ENCODE measurements around the gene TRAF1. TPM values are rescaled to one million over a fixed set of nuclear protein-coding genes. Genes with fewer than 3 reads are reported as not detected.

TRAF1 gene
- total RNA-seq, 4 donors from 2014 or later = 2.6 to 4.9 (median 4.7) TPM

- TF ChIP-seq POLR2A (IDR thresholded peaks at IDR 0.05) (no peak), CTCF (IDR thresholded peaks at IDR 0.05) (no peak)
- DNase-seq (ENCODE audit: low spot score in 2 of 2) = no peak
- intact Hi-C loops (cut with DNase I; ENCODE audit: low total_unique reads) = loop anchor here (5.0 kb wide), 1 partner anchor 69 kb away; no protein-coding TSS in a partner anchor
- no peak overlapping the region for H3K4me3 ChIP-seq (ENCODE audit: low read depth, poor library complexity, severe bottlenecking)
- WGBS, 2 donors = 8% methylated on average over 11 of the region's 11 CpGs
Measured at GRCh38 chr9:120868339-120868675, 58.3 kb downstream of the TRAF1 start.

DNA sequence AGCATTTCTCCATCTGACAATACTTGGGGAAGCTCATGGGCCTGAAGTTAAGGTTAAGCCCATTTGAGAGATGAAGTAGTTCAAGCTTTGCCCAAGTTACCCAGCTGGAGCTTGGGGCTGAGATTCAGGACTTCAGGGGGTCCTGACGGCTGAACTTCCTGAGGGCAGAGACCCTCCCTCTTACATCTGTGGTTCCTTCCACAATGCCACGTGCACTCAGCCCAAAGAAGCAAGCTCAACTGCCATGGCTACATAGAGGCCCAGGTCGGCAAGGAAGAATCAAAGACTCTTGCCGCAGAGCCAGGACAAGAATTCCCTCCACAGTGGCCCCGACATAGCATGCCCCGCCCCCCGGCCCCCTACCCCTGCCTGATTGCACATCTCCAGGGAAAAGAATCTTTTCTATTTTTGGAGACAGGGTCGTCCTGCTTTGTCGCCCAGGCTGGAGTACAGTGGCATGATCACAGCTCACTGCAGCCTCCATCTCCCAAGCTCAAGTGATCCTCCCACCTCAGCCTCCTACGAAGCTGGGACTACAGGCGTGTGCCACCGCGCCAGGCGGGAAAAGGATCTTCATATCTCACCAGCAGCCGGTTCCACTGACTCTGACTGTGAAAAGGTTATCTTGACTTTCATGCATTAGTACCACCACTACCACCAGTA is 58.8 kb downstream of the TRAF1 start:
- DNase-seq (ENCODE audit: low spot score in 2 of 2) = no peak
- intact Hi-C loops (cut with DNase I; ENCODE audit: low total_unique reads) = loop anchor here (5.0 kb wide), 1 partner anchor 69 kb away; no protein-coding TSS in a partner anchor
- H3K4me3 ChIP-seq (ENCODE audit: low read depth, poor library complexity, severe bottlenecking) = no peak overlapping the region
- TF ChIP-seq POLR2A (IDR thresholded peaks at IDR 0.05) (no peak), CTCF (IDR thresholded peaks at IDR 0.05) (no peak)
- 90 to 92% methylated on average over 14 to 15 of the region's 15 CpGs for WGBS, 2 donors

- no peak overlapping the region for H3K4me3 ChIP-seq (ENCODE audit: low read depth, poor library complexity, severe bottlenecking)
- whole genome bisulfite sequencing, 2 donors = 94 to 97% methylated on average over 6 of the region's 6 CpGs
- DNase-seq (ENCODE audit: low spot score in 2 of 2) = no peak
- TF ChIP-seq CTCF (IDR thresholded peaks at IDR 0.05) (no peak), POLR2A (IDR thresholded peaks at IDR 0.05) (no peak)
- intact Hi-C loops (cut with DNase I; ENCODE audit: low total_unique reads) = loop anchor here (5.0 kb wide), 1 partner anchor 71 kb away; no protein-coding TSS in a partner anchor
Measured at GRCh38 chr9:120866651-120867050, 59.9 kb downstream of the TRAF1 start.

GRCh38 chr9:120865809-120866208 is 60.8 kb downstream of the TRAF1 start:
- H3K4me3 ChIP-seq (ENCODE audit: low read depth, poor library complexity, severe bottlenecking) = no peak overlapping the region
- intact Hi-C loops (cut with DNase I; ENCODE audit: low total_unique reads) = loop anchor here (5.0 kb wide), 1 partner anchor 71 kb away; no protein-coding TSS in a partner anchor
- DNase-seq (ENCODE audit: low spot score in 2 of 2) = no peak
- TF ChIP-seq POLR2A (IDR thresholded peaks at IDR 0.05) = no peak
- TF ChIP-seq CTCF (IDR thresholded peaks at IDR 0.05) = no peak
- 47 to 49% methylated on average over 5 of the region's 5 CpGs for WGBS, 2 donors

- no peak for TF ChIP-seq CTCF (IDR thresholded peaks at IDR 0.05)
- 67 to 71% methylated on average over 5 of the region's 5 CpGs for WGBS, 2 donors
- intact Hi-C loops (cut with DNase I; ENCODE audit: low total_unique reads) = loop anchor here (5.0 kb wide), 1 partner anchor 72 kb away; no protein-coding TSS in a partner anchor
- DNase-seq (ENCODE audit: low spot score in 2 of 2) = no peak
- H3K4me3 ChIP-seq (ENCODE audit: low read depth, poor library complexity, severe bottlenecking) = no peak overlapping the region
Measured at GRCh38 chr9:120865176-120865575, 61.4 kb downstream of the TRAF1 start.

DNA sequence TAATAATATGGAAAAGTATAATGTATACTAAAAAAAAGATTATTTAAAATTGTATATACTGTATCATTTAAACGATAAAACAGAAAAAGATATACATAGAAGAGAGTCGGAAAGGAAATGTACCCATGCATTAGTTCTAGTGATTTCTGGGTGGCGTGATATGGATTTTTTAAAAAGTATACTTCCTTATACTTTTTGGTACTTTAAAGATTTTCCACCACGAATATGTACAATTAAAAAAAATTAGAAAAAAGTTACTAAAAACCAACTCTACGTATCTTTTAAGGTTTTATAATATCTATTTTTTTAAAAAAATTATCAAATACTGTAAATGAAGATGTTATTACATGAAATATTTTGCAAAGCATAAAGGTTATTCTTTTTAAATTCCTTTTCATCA is 61.9 kb downstream of the TRAF1 start:
- intact Hi-C loops (cut with DNase I; ENCODE audit: low total_unique reads) = loop anchor here (5.0 kb wide), 1 partner anchor 73 kb away; no protein-coding TSS in a partner anchor
- 95 to 96% methylated on average over 5 of the region's 5 CpGs for WGBS, 2 donors
- H3K4me3 ChIP-seq (ENCODE audit: low read depth, poor library complexity, severe bottlenecking) = no peak overlapping the region
- DNase-seq (ENCODE audit: low spot score in 2 of 2) = no peak
- no peak for TF ChIP-seq CTCF (IDR thresholded peaks at IDR 0.05)
- no peak for TF ChIP-seq POLR2A (IDR thresholded peaks at IDR 0.05)
